Retinal pigment epithelial cell (primary cell): ENCODE data around the gene TGFB2.

Experiments
- DNase-seq: peaks from one replicate; pipeline ENCODE4 v3.0.0-alpha.2; 2010; ENCODE audit warnings: low read depth
- H3K4me3 ChIP-seq: 2 replicates; pipeline ENCODE4 v1.5.1; 2011; ENCODE audit warnings: mild to moderate bottlenecking, low read length, control low read depth, moderate library complexity
- TF ChIP-seq, protein P1 (sequence below): conservative IDR thresholded peaks from 2 replicates; pipeline ENCODE4 v1.5.1; 2011; ENCODE audit warnings: low read depth, low read length, control low read depth, inconsistent platforms

TGFB2 gene

DNA sequence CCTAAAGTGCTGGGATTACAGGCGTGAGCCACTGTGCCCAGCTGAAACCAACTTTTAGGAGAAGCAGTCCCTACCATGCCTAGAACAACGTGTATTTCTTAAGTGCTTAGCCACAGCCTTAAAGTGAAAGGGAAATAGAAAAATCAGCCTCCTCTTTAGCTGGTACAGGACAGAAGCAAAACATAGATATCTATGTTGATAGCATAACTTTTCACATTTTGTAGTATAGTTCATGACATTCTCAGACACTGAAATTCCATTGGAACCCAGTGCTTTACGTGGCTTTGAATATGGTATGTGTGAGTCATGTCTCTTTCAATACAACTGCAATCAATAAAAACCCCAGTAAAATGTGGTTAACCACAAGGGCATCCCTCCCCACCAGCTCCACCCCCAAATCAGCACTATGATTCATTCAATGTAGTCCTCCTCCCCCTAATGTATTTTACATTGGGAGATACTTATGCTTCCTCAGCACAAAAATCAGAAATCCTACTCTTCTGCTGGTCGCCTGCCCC lies 32.1 kb downstream of the TGFB2 start:
- TF ChIP-seq, protein P1, sequence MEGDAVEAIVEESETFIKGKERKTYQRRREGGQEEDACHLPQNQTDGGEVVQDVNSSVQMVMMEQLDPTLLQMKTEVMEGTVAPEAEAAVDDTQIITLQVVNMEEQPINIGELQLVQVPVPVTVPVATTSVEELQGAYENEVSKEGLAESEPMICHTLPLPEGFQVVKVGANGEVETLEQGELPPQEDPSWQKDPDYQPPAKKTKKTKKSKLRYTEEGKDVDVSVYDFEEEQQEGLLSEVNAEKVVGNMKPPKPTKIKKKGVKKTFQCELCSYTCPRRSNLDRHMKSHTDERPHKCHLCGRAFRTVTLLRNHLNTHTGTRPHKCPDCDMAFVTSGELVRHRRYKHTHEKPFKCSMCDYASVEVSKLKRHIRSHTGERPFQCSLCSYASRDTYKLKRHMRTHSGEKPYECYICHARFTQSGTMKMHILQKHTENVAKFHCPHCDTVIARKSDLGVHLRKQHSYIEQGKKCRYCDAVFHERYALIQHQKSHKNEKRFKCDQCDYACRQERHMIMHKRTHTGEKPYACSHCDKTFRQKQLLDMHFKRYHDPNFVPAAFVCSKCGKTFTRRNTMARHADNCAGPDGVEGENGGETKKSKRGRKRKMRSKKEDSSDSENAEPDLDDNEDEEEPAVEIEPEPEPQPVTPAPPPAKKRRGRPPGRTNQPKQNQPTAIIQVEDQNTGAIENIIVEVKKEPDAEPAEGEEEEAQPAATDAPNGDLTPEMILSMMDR = no peak
- DNase-seq = peak; percentile 92
- H3K4me3 ChIP-seq = no peak overlapping the region

DNA sequence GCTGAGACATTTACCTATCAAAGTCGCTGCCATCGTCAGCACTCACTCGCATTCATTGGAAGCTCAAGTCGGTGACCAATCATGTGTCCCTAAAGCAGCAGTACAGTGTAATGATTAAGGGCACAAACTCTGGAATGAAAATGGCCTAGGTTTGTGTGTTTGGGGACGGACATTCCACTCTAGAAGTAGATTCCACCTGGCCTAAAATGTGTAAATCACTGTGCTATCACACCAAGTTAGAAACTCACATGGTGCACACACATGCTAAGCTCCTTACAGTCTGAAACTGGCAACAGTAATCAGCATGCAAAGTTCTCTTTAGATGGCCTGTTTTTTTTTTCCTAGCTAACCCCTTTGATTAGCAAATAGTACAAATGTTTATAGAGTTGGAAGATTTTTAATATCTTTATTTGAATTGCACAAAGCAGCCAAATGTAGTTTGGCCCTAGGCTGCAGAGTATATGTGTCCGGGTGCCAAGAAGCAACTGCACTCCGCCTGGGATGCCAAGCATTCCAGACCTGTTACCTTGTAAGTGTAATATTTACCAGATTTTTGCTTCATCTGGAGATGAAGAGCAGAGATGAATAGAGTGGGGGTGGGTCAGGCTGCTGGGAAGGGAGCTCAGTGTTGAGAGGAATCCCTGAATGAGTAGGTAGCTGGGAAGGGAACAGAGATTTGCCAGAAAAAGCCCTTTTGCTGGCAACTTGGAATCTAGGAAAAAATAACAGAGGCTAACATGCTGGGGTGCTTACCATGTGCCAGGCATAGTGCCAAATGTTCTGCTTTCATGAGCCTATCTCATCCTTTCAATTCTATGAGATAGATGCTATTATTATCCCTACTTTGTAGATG lies 35.2 kb downstream of the TGFB2 start:
- H3K4me3 ChIP-seq = no peak overlapping the region
- peak; percentile 75 for DNase-seq
- TF ChIP-seq, protein P1 = no peak

DNA sequence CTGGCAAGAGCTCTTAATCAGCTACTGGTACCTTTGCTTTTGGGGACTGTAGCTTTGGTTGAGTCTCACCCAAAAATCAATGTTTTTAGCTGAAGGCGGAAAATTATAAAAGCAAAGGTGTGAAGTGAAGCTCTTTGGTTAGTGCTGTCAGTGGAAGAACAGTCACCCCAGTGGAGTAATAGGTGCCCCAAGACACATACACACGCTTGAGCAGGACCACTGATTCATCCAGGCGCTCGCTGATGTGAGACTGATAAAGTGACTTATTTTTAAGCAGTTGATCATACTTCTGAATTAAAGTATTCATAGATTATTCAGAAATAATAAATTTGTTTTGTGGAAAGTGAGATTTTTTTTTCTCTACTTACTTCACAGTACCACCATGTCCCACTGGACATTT lies 37.1 kb downstream of the TGFB2 start:
- H3K4me3 ChIP-seq = no peak overlapping the region
- DNase-seq = no peak
- TF ChIP-seq, protein P1 = no peak

DNA sequence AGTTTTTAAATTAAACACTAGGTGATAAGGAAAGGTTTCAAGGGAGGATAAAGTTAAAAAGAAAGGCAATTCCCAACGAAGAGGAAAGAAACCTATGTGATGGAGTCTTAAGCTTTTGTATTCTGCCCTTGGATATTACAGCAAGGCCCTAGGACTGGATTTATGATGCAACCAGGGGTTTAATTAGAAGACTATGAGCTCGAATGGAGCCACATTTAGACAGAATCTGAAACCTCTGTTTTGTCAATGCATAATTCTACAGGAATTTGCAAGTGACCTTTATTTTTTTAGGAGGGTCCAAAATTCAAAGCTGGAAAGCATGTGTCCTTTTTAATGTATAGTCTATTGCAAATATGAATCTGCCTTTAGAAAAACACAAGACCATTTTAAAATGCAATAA lies 37.9 kb downstream of the TGFB2 start:
- TF ChIP-seq, protein P1 = no peak
- DNase-seq = no peak
- H3K4me3 ChIP-seq = no peak overlapping the region

DNA sequence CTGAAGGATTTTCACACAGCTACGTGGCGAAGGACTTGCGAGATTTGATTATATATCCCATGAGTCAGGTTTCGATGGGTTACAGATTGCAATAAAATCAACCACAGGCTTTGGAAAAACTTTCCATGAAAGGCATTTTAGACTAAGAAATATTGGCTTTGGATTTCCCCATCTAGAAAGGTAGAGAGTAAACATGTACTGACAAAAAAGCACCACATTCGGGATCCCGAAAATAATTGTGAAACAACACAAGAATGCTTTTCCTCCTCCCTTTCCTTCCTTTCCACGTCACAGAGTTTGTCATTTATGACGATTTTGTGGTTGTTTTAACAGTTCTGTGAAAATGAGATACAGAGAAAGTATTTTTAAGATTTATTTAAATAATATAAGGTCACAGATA lies 38.5 kb downstream of the TGFB2 start:
- DNase-seq = no peak
- TF ChIP-seq, protein P1 = no peak
- no peak overlapping the region for H3K4me3 ChIP-seq

DNA sequence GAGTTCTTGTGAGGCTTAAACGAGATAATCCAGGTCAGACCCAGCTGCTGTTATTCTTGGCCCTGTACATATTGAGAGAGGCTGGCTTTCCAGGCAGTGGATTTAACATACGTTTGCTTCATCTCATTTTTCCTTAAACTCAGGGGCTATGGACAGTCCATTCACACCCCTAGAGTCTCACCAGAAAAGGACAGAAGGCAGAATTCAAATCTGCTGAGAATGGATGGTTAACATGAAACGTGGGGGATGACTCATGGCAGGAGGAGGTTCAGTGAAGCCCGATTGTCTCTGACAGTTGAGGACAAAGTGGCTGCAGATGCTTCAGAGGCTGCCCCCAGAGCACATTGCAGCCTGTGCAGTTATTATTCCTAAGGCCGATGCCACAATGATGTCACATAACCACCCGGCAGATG lies 39.5 kb downstream of the TGFB2 start:
- DNase-seq = no peak
- no peak overlapping the region for H3K4me3 ChIP-seq
- TF ChIP-seq, protein P1 = no peak

DNA sequence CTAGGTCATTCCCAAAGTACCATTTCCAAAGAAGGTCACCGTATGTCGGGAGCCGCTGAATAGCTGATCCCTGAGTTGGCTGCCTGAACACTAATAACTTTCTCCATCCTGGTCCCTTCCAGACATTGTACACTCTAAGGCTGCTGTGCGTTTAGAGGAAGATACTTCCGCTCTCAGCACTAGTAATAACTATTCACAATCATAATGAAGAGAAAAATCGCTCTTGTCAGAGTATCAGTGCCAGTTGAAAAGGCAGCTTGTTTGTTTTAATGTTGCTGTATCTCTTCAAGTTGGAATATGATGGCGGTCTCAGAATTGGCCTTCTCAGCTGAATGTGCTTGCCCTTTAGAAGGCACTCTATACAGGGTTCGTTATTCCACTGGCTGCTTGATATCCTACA lies 43.5 kb downstream of the TGFB2 start:
- no peak for DNase-seq
- TF ChIP-seq, protein P1 = no peak
- H3K4me3 ChIP-seq = no peak overlapping the region
